Body of pancreas (tissue), 4 donors: Measurements from ENCODE around the gene UGT2A3.

ENCODE experiments used
- CTCF ChIP-seq, 7 experiments: fragments of 450-650 bp in 4 of 7; fragments of 200-600 bp in 3 of 7; sonication (generic) in 3 of 7; IDR thresholded peaks; one replicate each; pipeline ENCODE4 v1.5.1; 2016 to 2019; ENCODE audit warnings: antibody characterized with exemption in 7 of 7
- POLR2A ChIP-seq, 3 donors: fragments of 450-650 bp; IDR thresholded peaks; one replicate each; pipeline ENCODE4 v1.6.1; 2016; ENCODE audit warnings: antibody characterized with exemption in 3 of 3, mild to moderate bottlenecking in 2 of 3

- TF ChIP-seq CTCF (IDR thresholded peaks at IDR 0.05) = no peak
- no peak for TF ChIP-seq POLR2A (IDR thresholded peaks at IDR 0.05)
Measured at GRCh38 chr4:68912807-68913206, 38.8 kb downstream of the UGT2A3 start.
